Caco-2 (cell line): ENCODE measurements around the gene KRTAP6-3. TPM values are rescaled to one million over a fixed set of nuclear protein-coding genes. Genes with fewer than 3 reads are reported as not detected.

Experiments used
- BruUV-seq: library from RNA; stranded (reverse); fragments of 400-500 nt; replicated peaks from 2 replicates; lab custom pipeline; 2021; lab: Mats Ljungman, UMichigan
- CTCF ChIA-PET: fragments of 300-600 bp; sonication (Branson Sonifier 250); formaldehyde crosslinking; loops from one replicate; lab custom pipeline; 2022; ENCODE audit warnings: antibody characterized with exemption; lab: Charles Lee
- POLR2A ChIA-PET: fragments of 300-600 bp; sonication (Branson Sonifier 250); formaldehyde crosslinking; loops from one replicate; lab custom pipeline; 2022; ENCODE audit warnings: antibody characterized with exemption; lab: Charles Lee
- DNase-seq, 2 experiments: peaks; one replicate each; pipeline versions ENCODE4 v3.0.0 to v3.0.0-alpha.2; 2020 to 2022
- H3K27me3 ChIP-seq: replicated peaks from 2 replicates; pipeline ENCODE4 v1.6.0; 2011; ENCODE audit warnings: low read length; ENCODE audit not compliant: control insufficient read depth, insufficient read depth
- H3K36me3 ChIP-seq: 2 replicates; pipeline ENCODE4 v1.5.1; 2011; ENCODE audit warnings: low read length; ENCODE audit not compliant: control insufficient read depth, insufficient read depth
- H3K4me1 ChIP-seq: fragments of 250-450 bp; sonication (Bioruptor Pico); 2 replicates; pipeline ENCODE4 v1.5.1; 2020; ENCODE audit warnings: mild to moderate bottlenecking
- H3K4me3 ChIP-seq: 2 replicates; pipeline ENCODE4 v1.5.1; 2011; ENCODE audit warnings: low read depth, mild to moderate bottlenecking, control low read depth, low read length
- H3K9me3 ChIP-seq: fragments of 250-450 bp; sonication (Bioruptor Pico); 2 replicates; pipeline ENCODE4 v1.5.1; 2020; ENCODE audit warnings: mild to moderate bottlenecking, moderate library complexity
- H3K27ac Mint-ChIP-seq: one replicate; pipeline ENCODE4 v1.8.0; 2022; ENCODE audit warnings: mixed read lengths; ENCODE audit not compliant: unreplicated experiment
- H3K27me3 Mint-ChIP-seq: one replicate; pipeline ENCODE4 v1.8.0; 2022; ENCODE audit warnings: mixed read lengths; ENCODE audit not compliant: insufficient read depth, unreplicated experiment
- H3K36me3 Mint-ChIP-seq: one replicate; pipeline ENCODE4 v1.8.0; 2022; ENCODE audit warnings: mild to moderate bottlenecking, mixed read lengths; ENCODE audit not compliant: insufficient read depth, unreplicated experiment
- H3K4me1 Mint-ChIP-seq: one replicate; pipeline ENCODE4 v1.8.0; 2022; ENCODE audit warnings: low read depth, mixed read lengths; ENCODE audit not compliant: unreplicated experiment
- H3K4me3 Mint-ChIP-seq: one replicate; pipeline ENCODE4 v1.8.0; 2022; ENCODE audit warnings: mild to moderate bottlenecking, moderate library complexity, mixed read lengths; ENCODE audit not compliant: unreplicated experiment
- H3K9me3 Mint-ChIP-seq: one replicate; pipeline ENCODE4 v1.8.0; 2022; ENCODE audit warnings: mixed read lengths; ENCODE audit not compliant: unreplicated experiment
- CTCF ChIP-seq, 2 experiments: fragments of 200-600 bp in 1 of 2; IDR thresholded peaks; 1 replicate in 1 of 2; 2 replicates in 1 of 2; pipeline versions ENCODE4 v1.5.1 to v1.8.0; 2011 to 2022; ENCODE audit warnings: antibody characterized with exemption in 1 of 2, control low read depth in 1 of 2, inconsistent platforms in 1 of 2, low read depth in 1 of 2, low read length in 1 of 2, mild to moderate bottlenecking in 1 of 2, moderate library complexity in 1 of 2; ENCODE audit not compliant: insufficient read depth in 1 of 2, severe bottlenecking in 1 of 2, unreplicated experiment in 1 of 2
- intact Hi-C: fragments of 100-400 bp; cut with micrococcal nuclease; formaldehyde crosslinking; loops from one replicate; pipeline ENCODE4 v1.10.0; 2022; ENCODE audit not compliant: unreplicated experiment
- total RNA-seq: library from RNA; stranded (reverse); gene quantifications from 2 replicates; pipeline ENCODE4 v1.2.3, GENCODE V29; 2022

Gene KRTAP6-3
- total RNA-seq, 1 experiment from 2014 or later: not detected

- no TSS peak for BruUV-seq
- Histone ChIP-seq H3K4me3 (no peak overlapping the region), H3K4me1 (no peaks in the 10 kb centered on the region), H3K9me3 (no peaks in the 10 kb centered on the region), H3K27me3 (no peaks in the 10 kb centered on the region), H3K36me3 (no peaks in the 10 kb centered on the region)
- Mint-ChIP-seq H3K27me3 (peaks cover 3% of the 10 kb centered on the region), H3K9me3 (no peaks in the 10 kb centered on the region), H3K36me3 (no peaks in the 10 kb centered on the region), H3K4me3 (no peak overlapping the region), H3K4me1 (no peaks in the 10 kb centered on the region), H3K27ac (no peak overlapping the region)
- TF ChIP-seq CTCF (IDR thresholded peaks at IDR 0.05; ENCODE audit: insufficient read depth in 1 of 2, low read depth in 1 of 2, low read length in 1 of 2, severe bottlenecking in 1 of 2, unreplicated experiment in 1 of 2): no peak
- ChIA-PET CTCF (no interaction called here), POLR2A (no interaction called here)
- DNase-seq: no peak
- intact Hi-C loops: no loop called here
Measured at GRCh38 chr21:30628109-30628508, 35.9 kb downstream of the KRTAP6-3 start.

DNA sequence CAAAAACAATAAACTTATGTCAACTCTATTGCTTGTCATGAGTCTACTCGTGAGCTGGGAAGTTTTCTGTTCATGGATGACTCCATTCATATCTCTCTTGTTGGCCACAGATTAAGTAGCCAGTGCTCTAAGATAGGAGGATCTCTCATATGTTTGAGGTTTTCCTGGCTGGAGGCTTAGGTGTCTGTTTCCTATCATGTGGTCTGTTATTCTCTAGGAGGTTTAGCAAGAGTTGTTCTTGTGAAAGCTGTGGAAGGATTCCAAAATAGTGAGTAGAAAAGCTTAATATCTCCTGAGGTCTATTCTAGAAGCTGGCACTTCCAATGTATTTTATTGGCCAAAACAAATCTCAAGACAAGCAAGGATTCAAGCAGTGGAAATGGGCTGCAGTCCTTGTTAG is 37.0 kb downstream of the KRTAP6-3 start:
- CTCF ChIA-PET: no interaction called here

DNA sequence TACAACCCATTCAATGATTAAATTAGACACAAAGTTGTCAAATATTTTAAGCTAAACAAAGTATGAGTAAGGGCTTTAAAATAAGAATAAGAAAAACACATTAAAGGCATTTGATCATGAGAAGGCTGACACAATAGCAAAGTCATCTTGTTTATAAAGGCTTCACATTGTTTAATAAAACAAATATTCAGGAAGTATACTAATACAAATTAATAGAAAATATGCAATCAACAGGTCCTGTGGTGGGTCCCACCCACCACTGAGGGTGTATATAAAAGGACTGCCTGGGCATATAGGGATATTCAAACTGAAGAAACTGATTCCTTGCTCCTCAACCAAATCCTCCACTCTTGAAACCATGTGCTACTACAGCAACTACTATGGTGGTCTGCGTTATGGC is 42.7 kb downstream of the KRTAP6-3 start, which contains the start of gene KRTAP20-2:
Gene KRTAP20-2, plus strand, starts transcription at position 301 of the 400 bp plus-strand sequence. Its CDS starts 58 bp downstream, at position 359.
- Mint-ChIP-seq H3K27ac (no peak within 1 kb of the TSS), H3K36me3 (no peaks in the 10 kb centered on the region), H3K4me3 (no peak within 1 kb of the TSS), H3K9me3 (no peaks in the 10 kb centered on the region), H3K27me3 (peaks cover 3% of the 10 kb centered on the region), H3K4me1 (no peaks in the 10 kb centered on the region)
- BruUV-seq: no TSS peak
- CTCF ChIA-PET: no interaction called here
- no peak for TF ChIP-seq CTCF (IDR thresholded peaks at IDR 0.05; ENCODE audit: insufficient read depth in 1 of 2, low read depth in 1 of 2, low read length in 1 of 2, severe bottlenecking in 1 of 2, unreplicated experiment in 1 of 2)
- POLR2A ChIA-PET: no interaction called here
- no peak within 1 kb of the TSS for H3K4me3 ChIP-seq
- no peaks in the 10 kb centered on the region for H3K9me3 ChIP-seq
- no peaks in the 10 kb centered on the region for H3K36me3 ChIP-seq
- no peaks in the 10 kb centered on the region for H3K4me1 ChIP-seq
- intact Hi-C loops: no loop called here
- DNase-seq: no peak
- no peaks in the 10 kb centered on the region for H3K27me3 ChIP-seq

More for the DNA sequence above, 37.0 kb downstream of the KRTAP6-3 start:
- H3K36me3 ChIP-seq: no peaks in the 10 kb centered on the region
- no peaks in the 10 kb centered on the region for H3K4me1 ChIP-seq
- no peaks in the 10 kb centered on the region for H3K36me3 Mint-ChIP-seq
- no peak for TF ChIP-seq CTCF (IDR thresholded peaks at IDR 0.05; ENCODE audit: insufficient read depth in 1 of 2, low read depth in 1 of 2, low read length in 1 of 2, severe bottlenecking in 1 of 2, unreplicated experiment in 1 of 2)
- intact Hi-C loops: no loop called here
- H3K27me3 Mint-ChIP-seq: peaks cover 3% of the 10 kb centered on the region
- H3K27me3 ChIP-seq: no peaks in the 10 kb centered on the region
- no peak for DNase-seq
- H3K4me1 Mint-ChIP-seq: no peaks in the 10 kb centered on the region
- no peak overlapping the region for H3K27ac Mint-ChIP-seq
- POLR2A ChIA-PET: no interaction called here
- no TSS peak for BruUV-seq
- H3K4me3 Mint-ChIP-seq: no peak overlapping the region
- no peak overlapping the region for H3K4me3 ChIP-seq
- no peaks in the 10 kb centered on the region for H3K9me3 Mint-ChIP-seq
- H3K9me3 ChIP-seq: no peaks in the 10 kb centered on the region
